NCI-H2107 treated with DMSO at 0.1 percent for 48 hours (cell line): ENCODE data around the gene IMMP2L.

Experiments
- DNase-seq: peaks from one replicate; lab custom pipeline; 2025; ENCODE audit not compliant: unreplicated experiment; lab: John Stamatoyannopoulos, UW

Gene IMMP2L

DNA sequence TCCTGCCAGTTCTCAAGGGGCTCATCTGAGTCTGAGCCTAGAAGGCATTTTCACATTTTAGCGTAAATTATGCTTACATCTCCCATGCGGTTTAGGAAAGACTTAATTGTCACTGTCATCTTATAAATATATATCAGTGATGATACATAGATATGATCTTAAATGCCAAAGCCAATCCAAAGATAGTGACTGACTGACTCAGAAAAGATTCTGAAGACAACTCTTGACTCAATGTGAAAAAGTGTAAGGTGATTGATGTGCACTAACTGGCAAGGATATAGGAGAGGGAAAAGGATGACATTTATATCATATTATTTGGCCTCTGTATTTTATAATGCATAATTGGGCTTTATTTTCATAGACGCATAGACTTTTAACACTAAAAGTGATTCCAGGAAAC is 556.3 kb downstream of the IMMP2L start:
- no peak for DNase-seq

DNA sequence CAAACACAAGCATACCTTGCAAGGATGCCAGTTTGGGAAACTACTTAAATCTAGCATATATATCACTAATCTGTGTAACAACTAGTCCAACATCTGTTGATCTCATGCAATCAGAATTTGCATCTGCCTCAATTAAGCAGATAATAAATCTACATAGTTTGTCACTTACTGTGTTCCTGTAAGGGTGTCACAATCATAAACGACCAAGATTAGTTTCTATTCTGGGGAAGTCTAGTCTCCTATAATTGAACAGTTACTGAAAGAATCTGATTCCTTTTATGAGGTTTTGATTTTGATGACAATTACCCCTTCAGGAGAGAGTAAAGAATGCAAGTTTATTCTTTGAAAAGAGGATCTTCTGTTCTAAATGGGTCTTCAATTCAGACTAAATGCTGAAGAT is 556.8 kb downstream of the IMMP2L start:
- DNase-seq: no peak

DNA sequence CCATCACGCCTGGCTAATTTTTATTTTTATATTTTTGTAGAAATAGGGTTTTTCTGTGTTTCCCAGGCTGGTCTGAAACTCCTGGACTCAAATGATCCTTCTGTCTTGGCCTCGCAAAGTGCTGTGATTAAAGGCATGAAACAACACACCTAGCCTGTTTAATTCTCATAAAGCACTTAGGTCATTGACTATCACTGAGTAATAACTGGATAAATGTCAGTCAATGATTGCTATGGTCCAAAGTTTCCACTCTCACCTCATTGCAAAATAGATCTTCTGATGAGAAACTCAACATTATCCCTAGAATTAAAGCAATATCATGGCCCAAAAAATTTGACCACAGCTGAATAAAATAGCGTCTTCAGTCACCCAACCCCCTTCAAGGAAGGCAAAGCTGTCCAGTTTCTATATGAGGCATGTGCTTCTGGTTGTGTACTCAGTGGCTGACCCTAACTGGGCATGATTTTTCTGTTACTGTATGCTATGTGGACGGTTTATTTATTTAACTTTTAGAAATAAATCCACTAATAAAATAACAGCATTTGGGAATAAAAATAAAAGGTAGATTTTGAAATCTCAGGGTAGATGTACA is 557.9 kb downstream of the IMMP2L start:
- DNase-seq: no peak

GRCh38 chr7:111003883-111004282 is 558.4 kb downstream of the IMMP2L start:
- DNase-seq: no peak

- DNase-seq: no peak
Observed at GRCh38 chr7:110994028-110994967, 568.0 kb downstream of the IMMP2L start.

DNA sequence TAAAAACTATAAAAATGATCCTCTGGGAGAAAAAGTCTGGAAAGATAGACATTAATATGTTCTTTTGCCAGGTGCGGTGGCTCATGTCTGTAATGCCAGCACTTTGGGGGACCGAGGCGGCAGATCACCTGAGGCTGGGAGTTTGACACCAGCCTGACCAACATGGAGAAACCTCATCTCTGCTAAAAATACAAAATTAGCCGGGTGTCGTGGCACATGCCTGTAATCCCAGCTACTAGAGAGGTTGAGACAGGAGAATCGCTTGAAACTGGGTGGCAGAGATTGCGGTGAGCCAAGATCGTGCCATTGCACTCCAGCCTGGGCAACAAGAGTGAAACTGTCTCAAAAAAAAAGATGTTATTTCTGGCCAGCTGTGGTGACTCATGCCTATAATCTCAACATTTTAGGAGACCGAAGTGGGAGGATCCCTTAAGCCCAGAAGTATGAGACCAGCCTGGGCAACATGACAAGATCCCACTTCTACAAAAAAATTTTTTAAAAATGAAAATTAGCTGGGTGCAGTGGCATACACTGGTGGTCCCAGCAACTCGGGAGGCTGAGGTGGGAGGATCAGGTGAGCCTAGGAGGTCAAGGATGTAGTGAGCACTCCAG is 573.3 kb downstream of the IMMP2L start:
- DNase-seq: no peak

- no peak for DNase-seq
Observed at GRCh38 chr7:110988348-110988747, 573.9 kb downstream of the IMMP2L start.

- DNase-seq: no peak
Observed at GRCh38 chr7:110987127-110987693, 575.1 kb downstream of the IMMP2L start.

- DNase-seq: no peak
Observed at GRCh38 chr7:110983822-110984456, 578.4 kb downstream of the IMMP2L start.

- DNase-seq: no peak
Observed at GRCh38 chr7:110977127-110977737, 585.1 kb downstream of the IMMP2L start.

- DNase-seq: no peak
Observed at GRCh38 chr7:110975486-110975885, 586.8 kb downstream of the IMMP2L start.

GRCh38 chr7:110974441-110974840 is 587.9 kb downstream of the IMMP2L start:
- DNase-seq: no peak

DNA sequence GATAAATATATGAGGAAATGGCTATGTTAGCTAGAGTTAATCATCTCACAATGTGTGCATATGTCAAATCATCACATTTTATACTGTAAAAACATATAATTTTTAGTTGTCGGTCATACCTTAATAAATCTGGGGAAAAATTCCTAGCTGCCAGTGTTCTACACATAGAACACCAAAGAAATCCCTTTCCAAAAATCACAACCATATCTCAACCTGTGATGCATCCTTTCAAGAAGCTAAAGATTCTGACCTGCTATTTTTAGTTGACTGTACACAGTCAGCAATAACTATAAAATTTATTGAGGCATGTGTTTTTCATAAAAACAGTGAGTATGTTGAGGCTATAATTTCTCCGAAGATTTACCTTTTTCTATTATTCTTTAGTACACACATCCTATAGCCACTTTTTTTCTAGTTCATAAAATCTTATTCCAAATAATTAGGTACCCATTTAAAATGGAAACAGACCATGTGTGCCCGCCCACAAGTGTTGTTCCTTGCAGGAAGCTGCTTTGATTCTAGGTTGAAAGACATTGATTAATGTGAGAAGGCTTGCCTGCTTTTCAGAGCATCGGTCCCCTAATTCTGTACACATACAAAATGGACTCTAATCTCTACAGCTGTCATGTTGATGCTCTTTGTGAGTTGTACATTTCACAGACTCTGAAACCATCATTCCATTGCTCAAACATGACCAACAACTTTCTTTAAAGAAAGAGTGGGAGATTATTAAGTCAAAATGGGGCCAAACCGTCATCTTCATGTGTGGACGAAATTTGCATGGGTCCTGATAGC is 588.9 kb downstream of the IMMP2L start:
- no peak for DNase-seq

DNA sequence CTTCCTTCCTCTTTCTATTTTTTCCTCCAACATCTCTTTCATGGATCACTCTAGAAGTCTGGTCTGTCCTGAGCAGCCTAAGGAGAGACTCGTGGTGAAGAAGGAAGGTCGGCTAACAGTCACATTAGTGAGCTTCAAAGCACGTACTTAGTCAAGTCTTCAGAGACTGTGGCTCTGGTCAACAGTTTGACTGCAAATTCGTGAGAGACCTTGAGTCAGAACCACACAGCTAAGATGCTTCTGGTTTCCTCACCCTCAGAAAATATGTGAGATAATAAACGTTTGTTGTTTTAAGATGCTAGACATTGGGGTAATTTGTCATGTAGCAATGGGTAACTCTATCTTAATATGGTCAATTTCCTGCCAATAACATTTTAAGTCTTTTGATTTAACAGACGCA is 597.5 kb downstream of the IMMP2L start:
- DNase-seq: no peak

GRCh38 chr7:110962826-110963225 is 599.5 kb downstream of the IMMP2L start:
- no peak for DNase-seq

DNA sequence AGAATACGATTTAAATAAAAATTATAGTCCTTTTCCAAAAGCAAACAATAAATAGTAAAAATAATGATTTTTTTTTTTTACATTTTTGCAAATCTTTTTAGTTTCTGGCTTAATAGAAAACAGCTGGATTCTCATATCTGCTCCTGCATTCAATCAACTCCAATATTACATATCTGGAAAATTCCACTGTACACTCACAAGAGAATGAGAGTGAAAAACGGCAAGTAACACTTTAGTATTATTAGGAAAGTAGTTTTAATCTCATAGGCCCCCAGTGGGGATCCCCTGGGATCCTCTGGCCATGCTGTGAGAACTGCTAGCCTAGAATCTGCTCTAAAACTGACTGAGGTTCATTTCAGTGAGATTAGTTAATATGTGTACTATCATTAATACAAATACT is 599.9 kb downstream of the IMMP2L start:
- DNase-seq: no peak

GRCh38 chr7:110960811-110961210 is 601.5 kb downstream of the IMMP2L start:
- DNase-seq: no peak

GRCh38 chr7:110948280-110948679 is 614.0 kb downstream of the IMMP2L start:
- no peak for DNase-seq

DNA sequence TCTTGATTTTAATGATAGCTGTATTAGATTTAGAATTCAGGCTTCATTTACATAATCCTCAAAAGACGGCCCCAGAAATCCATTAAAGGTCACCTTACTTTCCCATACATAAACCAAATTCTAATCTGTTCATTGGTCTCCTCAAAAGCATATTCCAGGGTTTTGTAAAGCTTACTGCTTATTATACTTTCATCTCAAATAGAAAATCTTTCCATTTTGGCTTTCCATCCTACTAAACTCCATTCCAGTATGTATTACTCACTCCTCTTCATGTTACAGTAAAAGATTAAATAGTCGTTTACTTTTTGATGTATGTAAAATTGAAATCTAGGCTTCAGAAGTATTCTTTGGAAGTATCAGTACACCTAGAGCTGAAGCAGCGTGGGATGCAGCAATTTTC is 614.9 kb downstream of the IMMP2L start:
- no peak for DNase-seq
